ENCODE data around the gene PITPNB.

The PITPNB gene

DNA sequence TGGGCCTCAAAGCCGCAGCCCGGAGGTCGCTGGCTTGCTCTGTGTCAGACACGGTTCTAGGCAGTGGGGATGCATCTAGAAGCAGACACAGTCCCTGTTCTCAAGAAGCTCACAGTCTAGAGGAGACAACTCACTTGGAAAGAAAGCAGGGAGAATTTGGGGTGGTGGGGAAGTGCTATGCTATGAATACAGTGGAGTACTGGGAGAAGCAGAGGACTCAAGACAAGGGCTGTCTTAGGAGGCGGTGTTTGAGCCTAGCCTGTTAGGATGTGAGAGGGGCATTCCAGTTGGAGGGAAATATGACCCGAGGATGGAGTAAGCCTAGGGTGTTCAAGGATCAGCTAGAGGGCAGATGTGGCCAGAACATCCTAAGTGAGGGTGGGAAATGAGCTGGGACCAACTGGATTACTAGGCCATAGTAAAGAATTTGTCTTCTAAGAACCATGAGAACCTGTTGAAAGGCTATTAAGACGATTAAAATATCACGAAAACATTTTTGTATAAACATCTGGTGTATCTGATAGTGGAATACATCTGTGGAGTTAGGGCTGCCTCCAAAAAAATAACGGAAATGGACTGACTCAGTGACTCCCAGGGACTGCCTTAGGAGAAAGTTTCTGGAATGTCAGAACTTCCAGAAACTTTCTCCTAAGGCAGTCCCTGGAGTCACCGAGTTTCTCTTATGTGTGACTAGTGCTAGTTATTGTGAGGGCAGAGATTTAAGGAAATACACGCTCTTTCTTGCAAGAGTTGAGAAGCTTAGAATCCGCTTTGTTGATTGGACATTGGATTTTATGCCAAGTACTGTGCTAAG, 1.1 kb upstream of the PITPNB start:
- DNase-seq (ENCODE audit: low read depth in 2 of 2), result no peak

DNA sequence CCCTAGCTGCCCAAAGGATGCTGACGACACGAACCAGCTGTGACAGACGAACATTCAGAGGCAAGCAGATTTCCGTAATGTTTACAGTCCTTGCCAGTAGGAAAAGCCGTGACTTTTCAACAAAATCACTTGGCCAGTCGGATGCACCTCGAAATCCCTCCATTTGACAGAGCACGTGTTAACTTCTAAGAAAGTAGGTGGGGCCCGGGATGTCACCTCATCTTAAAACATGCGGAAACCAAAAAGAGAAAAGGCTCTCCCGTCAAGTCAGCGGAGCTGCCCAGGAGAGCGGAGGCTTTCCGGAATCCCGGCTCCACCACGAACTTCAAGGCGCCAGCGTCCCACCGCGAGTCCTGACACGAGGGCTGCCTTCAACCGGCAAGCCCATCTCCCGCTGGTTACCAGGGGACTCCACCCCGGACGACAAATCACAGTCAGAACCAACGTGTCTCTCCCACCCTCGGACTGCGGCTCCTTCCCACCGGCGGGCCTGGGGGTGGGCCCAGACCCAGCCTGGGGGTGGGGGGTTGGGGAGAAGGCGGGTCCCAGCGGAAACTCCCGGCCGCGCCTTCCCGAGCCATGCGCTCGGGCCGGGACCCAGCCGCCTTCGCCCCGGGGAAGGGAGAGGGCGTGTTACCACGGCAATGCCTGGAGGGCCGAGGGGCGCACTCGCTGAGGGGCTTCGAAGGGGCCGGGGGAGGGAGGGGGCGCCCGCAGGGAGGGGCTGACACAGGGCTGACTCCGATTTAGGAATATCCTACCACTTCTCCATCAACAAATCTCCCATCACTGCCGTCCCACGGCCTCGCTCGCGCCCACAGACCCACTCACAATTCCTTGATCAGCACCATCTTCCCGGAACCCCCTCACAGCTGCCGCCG, 475 bp downstream of the PITPNB start:
- DNase-seq (ENCODE audit: low read depth in 2 of 2), result peak; percentile 19 to 21

DNA sequence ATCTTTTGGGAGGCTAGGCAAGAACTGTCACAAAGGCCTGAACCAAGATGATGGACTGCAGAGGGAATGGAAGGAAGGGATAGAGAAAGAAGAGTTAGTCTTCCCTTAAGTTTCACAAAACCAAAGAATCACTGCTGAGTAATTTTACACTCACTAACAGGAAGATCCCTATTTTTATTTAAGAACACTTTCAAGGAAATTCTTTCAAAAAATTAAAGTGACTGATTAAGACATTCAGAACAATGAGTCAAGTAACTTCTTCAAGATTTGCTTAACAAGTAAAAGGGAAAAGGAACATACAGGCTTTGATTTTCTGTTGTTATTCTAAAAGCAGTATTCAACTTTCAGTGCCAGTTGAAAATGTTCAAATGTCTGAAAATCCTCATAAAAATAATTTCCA, 3.1 kb downstream of the PITPNB start:
- no peak for DNase-seq (ENCODE audit: low read depth in 2 of 2)

DNA sequence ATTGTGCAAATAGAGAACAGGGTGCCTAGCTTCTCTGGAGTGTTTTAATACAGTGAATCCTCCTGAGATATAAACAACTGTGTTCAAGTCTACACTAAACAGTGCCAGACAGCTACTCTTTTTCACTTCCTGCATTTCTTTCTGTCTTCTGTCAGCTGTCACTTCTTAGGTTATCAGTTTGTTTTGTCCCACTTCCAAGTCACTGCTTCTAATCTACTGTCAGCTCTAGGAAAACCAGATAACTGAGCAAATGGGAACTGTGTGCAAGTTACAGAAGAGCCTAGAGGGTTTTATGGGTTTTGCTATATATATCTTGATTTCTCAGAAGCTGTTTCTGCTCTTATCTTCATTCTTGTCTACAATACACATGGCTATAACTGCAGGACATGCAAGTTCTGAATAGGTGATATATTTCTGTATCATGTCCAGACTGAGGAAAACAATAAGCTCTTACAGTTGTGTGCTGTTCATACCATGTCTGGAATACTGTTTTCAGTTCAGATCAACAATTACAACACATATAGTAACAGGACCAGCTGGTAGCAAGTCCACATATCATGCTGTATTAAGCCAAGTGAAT, 5.8 kb downstream of the PITPNB start:
- DNase-seq (ENCODE audit: low read depth in 2 of 2), result no peak

DNA sequence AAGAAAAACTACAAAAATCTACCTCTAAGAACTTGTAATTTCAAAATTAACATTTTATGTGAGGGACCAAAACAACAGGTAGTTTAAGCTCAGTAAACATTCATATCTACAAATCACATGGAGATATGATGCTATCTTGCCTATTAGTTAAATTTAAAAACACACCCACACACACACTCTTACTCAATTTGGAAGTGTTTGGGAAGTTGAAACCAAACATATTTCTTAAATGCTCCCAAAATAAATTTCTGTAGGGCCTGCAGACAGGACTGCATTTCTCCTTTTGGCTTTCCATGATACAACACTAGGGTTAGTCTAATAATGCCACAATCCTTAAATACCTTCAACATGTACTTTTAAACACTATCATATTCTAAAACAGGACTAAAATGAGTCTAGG, 7.0 kb downstream of the PITPNB start:
- no peak for DNase-seq (ENCODE audit: low read depth in 2 of 2)

DNA sequence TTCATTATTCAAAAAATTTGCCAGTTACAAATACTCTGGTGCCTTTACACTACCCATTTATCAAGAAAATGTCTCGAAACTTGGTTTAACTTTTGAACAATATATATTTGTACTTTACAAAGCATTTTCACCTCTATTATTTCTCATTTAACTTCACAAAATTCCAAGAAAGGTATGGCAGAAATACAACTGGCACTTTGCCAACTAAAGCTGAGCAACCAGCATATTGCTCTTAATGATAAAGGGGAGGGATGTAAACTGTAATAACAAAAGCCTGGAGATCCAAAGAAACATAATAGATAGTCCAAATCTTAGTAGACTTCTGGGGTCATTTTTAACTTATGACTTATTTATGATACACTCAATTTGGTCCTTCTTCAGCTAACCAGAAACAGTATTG, 7.7 kb downstream of the PITPNB start:
- DNase-seq (ENCODE audit: low read depth in 2 of 2), result no peak

DNA sequence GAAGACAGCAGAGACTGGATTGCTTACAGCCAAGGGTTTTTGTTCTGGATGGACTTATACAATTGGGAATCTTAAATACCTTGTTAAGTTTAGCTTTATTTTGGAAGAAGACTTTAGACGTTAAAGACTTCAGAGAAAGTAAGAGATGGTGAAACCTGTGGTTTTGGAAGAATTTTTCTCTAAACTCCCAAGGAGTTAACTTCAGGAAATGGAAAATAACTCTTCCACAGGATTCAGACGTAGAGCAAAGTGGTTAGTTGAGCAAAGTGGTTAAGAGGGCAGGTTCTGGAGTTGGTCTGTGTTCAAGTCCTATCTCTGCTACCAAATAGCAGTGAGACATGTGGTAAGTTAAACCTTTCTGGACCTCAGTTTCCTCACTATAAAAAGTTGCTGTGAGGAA, 12.8 kb downstream of the PITPNB start:
- DNase-seq (ENCODE audit: low read depth in 2 of 2), result no peak

DNA sequence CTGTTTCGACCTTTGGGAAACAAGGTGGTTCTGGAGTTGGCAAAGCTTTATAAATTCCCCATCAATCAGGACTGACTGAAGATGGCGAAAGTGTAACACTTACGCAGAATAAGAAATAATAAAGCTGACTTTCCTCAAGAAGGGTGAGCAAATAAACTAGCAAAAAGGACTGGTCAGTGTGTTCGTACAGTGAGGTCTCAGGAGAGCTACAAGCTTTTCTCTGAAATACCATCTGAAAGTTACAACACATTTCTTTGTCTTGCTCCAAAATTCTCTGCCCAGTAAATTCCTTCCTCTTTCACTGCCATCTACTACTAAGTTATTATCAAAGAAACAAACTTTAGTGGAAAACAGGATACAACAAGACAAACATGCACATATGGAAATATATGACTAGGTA, 13.4 kb downstream of the PITPNB start:
- no peak for DNase-seq (ENCODE audit: low read depth in 2 of 2)

DNA sequence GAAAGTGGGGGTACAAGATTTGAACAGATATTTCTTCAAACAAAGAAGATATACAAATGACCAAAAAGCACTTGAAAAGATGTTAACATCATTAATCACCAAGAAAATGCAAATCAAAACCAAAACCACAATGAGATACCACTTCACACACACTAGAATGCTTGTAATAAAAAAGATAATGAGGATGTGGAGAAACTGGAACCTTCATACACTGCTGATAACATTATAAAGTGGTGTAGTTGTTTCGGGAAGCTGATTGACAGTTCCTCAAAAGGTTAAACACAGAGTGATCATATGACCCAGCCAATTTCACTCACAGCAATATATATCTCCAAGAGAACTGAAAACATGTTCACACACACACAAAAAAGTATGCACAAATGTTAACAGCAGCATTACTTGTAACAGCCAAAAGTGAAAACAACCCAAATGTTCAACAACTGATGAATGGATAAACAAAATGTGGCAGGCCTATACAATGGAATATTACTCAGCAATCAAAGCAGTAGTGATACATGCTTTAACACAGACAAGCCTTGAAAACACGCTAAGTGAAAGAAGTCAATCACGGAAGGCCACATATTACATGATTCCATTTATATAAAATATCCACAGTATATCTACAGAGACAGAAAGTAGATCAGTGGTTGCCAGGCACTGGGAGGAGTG, 15.1 kb downstream of the PITPNB start:
- DNase-seq (ENCODE audit: low read depth in 2 of 2), result no peak

DNA sequence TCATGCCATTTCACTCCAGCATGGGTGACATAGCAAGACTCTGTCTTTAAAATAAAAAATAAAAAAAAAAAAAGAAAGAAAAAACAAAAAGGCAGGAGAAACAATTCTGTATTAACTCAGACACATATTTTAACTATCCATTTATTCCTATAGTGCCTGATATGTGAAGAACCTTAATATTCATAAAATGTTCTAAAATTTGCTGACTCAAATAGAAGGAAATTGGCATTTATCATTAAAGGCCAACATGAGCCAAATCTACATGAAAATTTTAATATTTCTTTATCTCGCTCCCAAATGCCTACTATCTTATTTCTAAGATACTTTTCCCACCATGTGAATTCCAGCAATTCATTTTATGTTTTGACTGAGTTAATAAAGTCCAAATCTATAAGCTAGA, 18.9 kb downstream of the PITPNB start:
- no peak for DNase-seq (ENCODE audit: low read depth in 2 of 2)

DNA sequence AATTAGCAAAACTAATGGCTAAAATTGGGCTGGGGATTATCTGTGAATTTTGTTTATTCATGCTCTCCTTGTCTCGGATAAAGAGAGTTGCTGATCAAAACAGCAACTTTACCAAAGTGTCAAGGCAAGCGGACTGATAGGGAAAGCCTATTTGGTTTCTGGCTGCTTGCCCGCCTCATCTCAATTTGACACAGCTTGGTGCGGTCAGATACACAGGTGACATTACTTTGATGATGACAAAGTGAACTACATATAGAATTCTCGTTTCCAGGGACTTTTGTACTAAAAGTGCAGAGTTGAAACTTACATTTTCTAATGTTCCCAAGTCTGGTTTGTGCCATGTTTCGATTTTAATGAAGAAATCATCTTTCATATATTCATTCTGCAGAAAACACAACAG, 22.8 kb downstream of the PITPNB start:
- DNase-seq (ENCODE audit: low read depth in 2 of 2), result no peak

DNA sequence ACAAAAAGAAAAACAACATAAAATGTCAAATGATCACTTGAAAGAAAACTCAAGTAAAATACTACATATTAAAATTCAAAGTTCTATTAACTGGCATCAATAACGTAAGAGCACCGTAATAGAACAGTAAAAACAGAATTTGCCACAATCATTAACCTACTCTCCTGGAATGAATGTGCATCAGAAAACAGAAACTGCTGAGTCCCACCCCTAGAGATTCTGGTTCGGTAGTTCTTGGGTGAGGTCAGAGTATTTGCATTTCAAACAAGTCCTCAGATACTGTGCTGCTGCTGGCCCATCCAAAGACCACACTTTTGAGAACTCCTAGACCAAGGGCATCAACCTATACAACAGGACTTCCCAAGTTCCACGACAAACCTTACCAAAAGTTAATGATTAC, 23.5 kb downstream of the PITPNB start:
- DNase-seq (ENCODE audit: low read depth in 2 of 2), result no peak

DNA sequence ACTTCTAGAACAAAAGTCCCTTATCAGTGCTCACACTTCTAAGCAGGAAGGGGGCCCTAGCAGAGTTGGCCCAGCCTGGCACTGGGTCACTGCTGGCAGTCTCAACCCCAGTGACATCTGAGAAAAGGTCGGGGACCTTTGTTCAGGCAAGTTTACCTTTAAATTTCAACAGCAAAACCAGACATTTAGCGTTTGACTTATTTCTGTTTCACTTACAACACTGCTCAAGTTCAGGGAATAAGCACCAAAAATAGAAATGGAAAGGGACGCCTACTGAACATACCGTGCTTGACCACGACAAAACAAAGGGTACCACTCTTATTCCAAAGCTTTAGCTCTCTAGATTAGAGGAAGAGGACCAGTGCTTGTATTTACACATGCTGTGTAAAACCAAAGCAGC, 26.2 kb downstream of the PITPNB start:
- no peak for DNase-seq (ENCODE audit: low read depth in 2 of 2)

DNA sequence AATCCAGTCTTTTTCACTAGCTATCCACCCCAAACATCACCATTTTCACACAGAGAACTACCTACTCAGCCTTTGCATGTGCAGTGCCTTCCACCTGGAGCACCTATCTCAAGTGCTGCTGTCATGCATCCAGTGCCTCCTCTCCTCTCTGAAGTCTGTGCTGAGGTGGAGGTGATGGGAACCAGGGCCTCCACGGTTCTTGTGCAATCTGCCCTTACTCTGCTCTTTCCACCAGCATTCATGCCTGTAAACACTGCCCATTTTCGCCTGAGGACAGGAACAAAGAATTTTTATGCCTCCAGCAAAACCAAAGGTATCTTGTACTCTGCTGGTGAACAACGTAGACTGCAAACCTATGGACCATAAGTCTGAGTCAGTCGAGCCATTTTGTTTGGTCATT, 27.0 kb downstream of the PITPNB start:
- no peak for DNase-seq (ENCODE audit: low read depth in 2 of 2)

DNA sequence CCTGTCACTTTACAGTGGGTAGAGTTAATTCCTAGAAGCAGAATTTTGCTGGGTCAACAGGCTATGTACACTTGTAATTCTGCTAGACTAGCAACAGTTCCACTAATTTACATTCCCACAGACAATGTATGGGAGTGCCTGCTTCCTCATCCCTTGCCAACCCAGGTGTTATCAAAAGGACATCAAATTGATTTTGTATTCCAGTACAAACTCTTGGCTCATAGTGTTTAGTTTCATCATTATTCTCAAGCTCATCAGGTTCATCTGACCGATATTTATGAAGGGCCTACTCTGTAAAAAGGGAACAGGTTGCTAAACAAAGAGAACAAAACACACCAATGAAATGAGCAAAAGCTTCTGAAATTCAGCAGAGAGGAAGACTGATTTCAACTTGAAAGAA, 30.7 kb downstream of the PITPNB start:
- no peak for DNase-seq (ENCODE audit: low read depth in 2 of 2)

DNA sequence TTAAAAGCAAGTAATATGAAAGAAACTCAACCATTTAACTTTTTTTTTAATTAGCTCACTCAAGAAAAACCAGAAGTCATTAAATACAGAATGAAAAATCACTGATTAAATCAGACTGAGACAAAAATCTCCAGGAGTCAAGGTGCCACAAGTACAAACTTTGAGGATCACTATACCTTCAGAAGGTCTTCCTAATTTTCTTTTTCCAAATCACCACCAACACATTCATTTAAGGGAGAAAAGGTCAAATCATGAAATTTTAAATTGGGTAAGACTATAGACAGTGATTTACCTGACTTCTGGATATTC, 32.3 kb downstream of the PITPNB start:
- no peak for DNase-seq (ENCODE audit: low read depth in 2 of 2)

DNA sequence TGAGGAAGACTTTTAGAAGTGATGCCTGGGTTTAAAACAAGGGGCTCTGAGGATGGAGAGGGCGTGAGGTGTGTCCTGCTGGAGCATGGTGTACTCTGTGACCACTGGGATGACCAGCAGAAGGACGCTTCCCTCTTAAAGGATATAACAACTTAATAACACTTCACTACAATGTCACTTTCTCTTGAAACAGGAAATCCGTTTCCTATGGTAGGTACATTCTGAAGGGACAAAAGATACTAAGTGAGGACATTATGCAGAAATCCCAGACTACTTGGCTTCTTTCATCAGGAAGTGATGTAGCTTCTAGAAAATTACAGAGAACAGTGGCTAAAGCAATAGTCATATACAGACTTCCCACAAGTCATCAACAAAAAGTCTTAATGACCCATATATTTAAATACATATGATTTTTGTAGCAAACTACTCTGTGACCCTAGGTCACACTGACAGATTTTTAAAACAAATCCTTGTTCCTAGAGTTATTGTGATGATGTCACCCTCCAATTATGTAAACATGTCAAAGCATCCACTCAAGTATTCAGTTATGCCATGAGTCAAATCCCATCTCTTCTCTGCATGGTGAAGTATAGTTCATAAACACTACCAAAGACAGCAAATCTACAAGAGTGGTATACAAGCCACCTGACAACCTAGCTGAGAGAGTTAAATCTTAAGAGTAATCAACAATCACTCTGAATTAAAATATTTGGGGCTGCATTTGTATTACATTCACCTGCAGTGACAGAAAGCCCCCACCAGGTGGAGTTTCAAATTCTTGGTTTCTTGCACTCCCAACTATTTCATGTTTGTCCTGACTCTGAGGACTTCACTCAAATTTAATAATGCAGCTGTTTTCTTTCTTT, 32.8 kb downstream of the PITPNB start:
- DNase-seq (ENCODE audit: low read depth in 2 of 2), result peak; percentile 13 to 26

DNA sequence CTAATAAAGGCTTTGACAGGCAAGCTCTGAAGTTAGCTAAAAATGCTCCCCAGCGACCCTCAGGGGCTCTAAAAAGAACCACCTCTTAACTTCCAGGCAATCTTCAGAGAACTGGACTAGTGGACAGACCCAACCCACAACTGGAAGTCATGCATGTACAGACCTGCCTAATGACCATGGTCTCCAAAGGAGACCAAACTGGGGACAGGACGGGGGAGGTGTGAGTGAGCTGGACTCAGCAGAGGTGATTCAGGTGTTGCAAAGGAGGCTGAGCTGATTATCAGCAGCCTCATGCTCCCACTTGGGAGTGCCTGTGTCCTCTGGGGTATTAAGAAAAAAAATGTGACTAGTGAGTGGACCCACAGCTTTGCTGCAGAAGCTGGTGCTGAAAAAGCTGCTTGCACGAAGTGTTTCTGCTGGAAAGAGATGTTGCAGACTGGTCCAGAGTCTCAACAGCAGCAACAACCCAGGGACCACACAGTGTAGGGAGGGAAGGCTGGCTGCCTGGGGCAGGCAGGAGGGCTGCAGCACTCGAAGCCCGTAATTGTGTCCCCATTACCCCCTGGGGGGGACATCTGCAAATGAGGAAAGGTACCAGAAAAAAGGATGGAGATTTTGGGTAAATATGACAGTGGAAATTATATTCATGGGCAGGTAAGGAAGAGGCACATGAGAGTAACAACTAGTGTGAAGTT, 35.3 kb downstream of the PITPNB start:
- no peak for DNase-seq (ENCODE audit: low read depth in 2 of 2)

DNA sequence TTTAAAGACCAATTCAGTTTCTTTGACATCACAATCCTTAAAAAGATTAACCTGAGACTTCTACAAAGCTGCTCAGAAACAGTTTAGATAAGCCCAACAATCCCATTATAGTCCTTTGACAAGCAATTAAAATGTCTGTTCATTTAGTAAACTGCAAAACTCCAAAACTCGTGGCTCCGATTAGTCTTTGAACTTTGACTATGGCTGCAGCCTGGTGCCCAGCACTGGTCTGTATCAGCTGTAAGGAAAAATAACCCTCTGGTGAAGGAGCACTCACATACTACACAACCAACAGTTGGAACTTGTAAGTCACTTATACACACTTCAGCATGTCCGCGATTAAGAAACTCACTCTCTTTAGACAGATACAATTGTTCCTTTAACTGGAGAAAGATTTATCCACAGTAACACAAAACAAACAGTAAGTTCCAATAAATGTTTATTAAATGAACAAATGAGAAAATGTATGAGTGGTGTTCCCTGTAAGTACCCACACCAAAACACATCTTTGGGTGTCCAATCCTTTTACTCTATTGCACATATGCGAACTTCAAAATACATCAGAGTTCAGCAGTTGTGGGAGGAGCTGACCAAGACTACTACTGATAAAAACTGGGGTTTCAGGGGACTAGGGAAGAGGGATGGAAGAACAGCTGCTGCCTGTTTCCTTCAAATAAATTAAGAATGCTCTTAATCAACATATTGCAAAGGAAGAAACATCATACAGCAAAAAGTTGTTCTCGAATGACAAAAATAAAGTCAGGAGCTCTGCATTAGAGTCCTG, 36.4 kb downstream of the PITPNB start:
- DNase-seq (ENCODE audit: low read depth in 2 of 2), result no peak

DNA sequence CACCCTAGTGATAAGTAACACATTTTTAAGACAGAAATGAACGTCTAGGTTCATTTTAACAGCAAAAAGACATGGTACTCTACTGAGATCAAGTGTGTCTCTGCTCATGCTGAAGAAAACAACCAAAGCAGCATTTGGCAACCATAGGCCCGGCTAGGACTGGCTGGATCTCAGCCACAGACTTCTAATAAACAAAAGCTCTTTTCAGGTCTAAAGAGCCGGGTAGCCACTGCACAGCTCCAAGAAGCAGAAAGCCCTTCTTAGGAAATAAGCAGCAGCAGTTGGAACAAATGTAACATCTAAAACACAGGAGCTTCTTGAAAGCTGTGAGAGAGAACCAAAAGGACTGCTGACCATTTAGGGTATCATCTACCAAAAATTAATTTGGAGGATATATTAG, 37.6 kb downstream of the PITPNB start:
- DNase-seq (ENCODE audit: low read depth in 2 of 2), result no peak

Measured in stimulated activated CD8-positive, alpha-beta memory T cell treated with anti-CD3 and anti-CD28 coated beads, Interleukin-2, amount 100 ng/mL, for 1 hour (primary cell).